ENCODE measurements around the gene LBX2. TPM values are rescaled to one million over a fixed set of nuclear protein-coding genes. Genes with fewer than 3 reads are reported as not detected.
A peak's percentile ranks its signal among the peaks of the same experiment; 100 is the strongest.

LBX2 gene
- total RNA-seq, 1 experiment from 2014 or later, result 10.1 TPM

- no peak for TF ChIP-seq REST (IDR thresholded peaks at IDR 0.05; ENCODE audit: low read depth)
- no peak for TF ChIP-seq JUND (IDR thresholded peaks at IDR 0.05)
- no peak for TF ChIP-seq CBX3 (IDR thresholded peaks at IDR 0.05; ENCODE audit: low read depth)
- TF ChIP-seq CTCF (IDR thresholded peaks at IDR 0.05 in 2 of 3, conservative IDR thresholded peaks at IDR 0.05 in 1 of 3; ENCODE audit: borderline replicate concordance in 1 of 3, insufficient read depth in 1 of 3, low read depth in 2 of 3, low read length in 2 of 3), result no peak
- peak; percentile 79 for TF ChIP-seq POLR2AphosphoS5 (IDR thresholded peaks at IDR 0.05; ENCODE audit: low read depth, low read length)
- TF ChIP-seq RAD21 (IDR thresholded peaks at IDR 0.05; ENCODE audit: low read depth), result no peak
- no peak for TF ChIP-seq FOSL1 (IDR thresholded peaks at IDR 0.05; ENCODE audit: low read depth)
- no peak for TF ChIP-seq ZFX (IDR thresholded peaks at IDR 0.05)
- no peak for TF ChIP-seq SP1 (IDR thresholded peaks at IDR 0.05; ENCODE audit: low read depth)
- TF ChIP-seq YY1 (IDR thresholded peaks at IDR 0.05; ENCODE audit: extremely low read depth, insufficient replicate concordance, low read depth, low read length), result peak; percentile 99
These were observed 44.5 kb downstream of the LBX2 start, which contains the start of gene INO80B (continued) for GRCh38 chr2:74454654-74455511.
